ENCODE data around the gene MROH2A. TPM values are rescaled to one million over a fixed set of nuclear protein-coding genes. Genes with fewer than 3 reads are reported as not detected.

Gene MROH2A
- polyA plus RNA-seq, 3 donors: not detected

DNA sequence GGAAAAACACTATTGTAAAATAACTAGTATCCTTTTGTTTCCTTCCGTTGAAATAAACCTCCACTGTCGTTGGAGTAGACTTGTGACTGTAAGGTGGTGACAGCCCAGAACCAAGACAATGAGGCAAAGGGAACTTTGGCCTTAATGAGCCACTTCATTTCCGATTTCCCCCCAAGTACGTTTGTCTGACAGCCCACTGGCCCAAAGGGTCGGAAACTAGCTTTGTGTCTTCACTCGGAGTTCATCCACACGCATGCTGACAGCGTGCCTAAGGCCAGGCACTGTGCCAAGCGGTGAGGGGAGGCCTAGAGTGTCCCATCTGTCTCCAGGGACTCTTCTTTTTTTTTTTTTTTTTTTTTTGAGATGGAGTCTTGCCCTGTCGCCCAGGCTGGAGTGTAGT, 55.2 kb downstream of the MROH2A start:
- H3K27me3 ChIP-seq (ENCODE audit: control insufficient read depth in 2 of 2, insufficient read depth in 2 of 2, low read length in 2 of 2): no peaks in the 10 kb centered on the region
- TF ChIP-seq, protein P1, sequence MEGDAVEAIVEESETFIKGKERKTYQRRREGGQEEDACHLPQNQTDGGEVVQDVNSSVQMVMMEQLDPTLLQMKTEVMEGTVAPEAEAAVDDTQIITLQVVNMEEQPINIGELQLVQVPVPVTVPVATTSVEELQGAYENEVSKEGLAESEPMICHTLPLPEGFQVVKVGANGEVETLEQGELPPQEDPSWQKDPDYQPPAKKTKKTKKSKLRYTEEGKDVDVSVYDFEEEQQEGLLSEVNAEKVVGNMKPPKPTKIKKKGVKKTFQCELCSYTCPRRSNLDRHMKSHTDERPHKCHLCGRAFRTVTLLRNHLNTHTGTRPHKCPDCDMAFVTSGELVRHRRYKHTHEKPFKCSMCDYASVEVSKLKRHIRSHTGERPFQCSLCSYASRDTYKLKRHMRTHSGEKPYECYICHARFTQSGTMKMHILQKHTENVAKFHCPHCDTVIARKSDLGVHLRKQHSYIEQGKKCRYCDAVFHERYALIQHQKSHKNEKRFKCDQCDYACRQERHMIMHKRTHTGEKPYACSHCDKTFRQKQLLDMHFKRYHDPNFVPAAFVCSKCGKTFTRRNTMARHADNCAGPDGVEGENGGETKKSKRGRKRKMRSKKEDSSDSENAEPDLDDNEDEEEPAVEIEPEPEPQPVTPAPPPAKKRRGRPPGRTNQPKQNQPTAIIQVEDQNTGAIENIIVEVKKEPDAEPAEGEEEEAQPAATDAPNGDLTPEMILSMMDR (IDR thresholded peaks at IDR 0.05): no peak
- H3K27ac ChIP-seq (ENCODE audit: low read depth in 1 of 2, low read length in 2 of 2): no peak overlapping the region
- H3K9me3 Mint-ChIP-seq: no peaks in the 10 kb centered on the region
- peaks cover 42 to 51% of the 10 kb centered on the region in 2 donors for H3K36me3 Mint-ChIP-seq
- no peaks in the 10 kb centered on the region for H3K4me1 ChIP-seq (ENCODE audit: control insufficient read depth in 1 of 2, insufficient read depth in 2 of 2, low read length in 2 of 2)
- H3K4me3 Mint-ChIP-seq: no peak overlapping the region
- H3K4me3 ChIP-seq (replicated peaks in 1 of 3; ENCODE audit: low read depth in 2 of 3, low read length in 3 of 3): no peak overlapping the region
- H3K9me3 ChIP-seq (replicated peaks in 1 of 2; ENCODE audit: control insufficient read depth in 1 of 2, insufficient read depth in 1 of 2, low read length in 2 of 2): no peaks in the 10 kb centered on the region
- peaks cover 2% of the 10 kb centered on the region for H3K4me1 Mint-ChIP-seq
- DNase-seq: no peak
- peaks cover 37 to 48% of the 10 kb centered on the region in 2 donors for H3K36me3 ChIP-seq (replicated peaks in 1 of 2; ENCODE audit: control insufficient read depth in 1 of 2, insufficient read depth in 2 of 2, low read length in 2 of 2)
- H2AFZ ChIP-seq (ENCODE audit: insufficient read depth, low read depth, low read length, poor library complexity, severe bottlenecking): no peak overlapping the region
- no peak overlapping the region for H3K9ac ChIP-seq (ENCODE audit: insufficient read depth, low read length, poor library complexity, severe bottlenecking)
- H3K4me2 ChIP-seq (replicated peaks; ENCODE audit: extremely low read depth, low read length, poor library complexity, severe bottlenecking): no peak overlapping the region
- peaks cover 26% of the 10 kb centered on the region for H3K79me2 ChIP-seq (ENCODE audit: insufficient read depth, low read length)
- intact Hi-C loops (cut with micrococcal nuclease): no loop called here
- H4K20me1 ChIP-seq (ENCODE audit: insufficient read depth, low read length): no peaks in the 10 kb centered on the region
- peak overlapping the region in 2 of 7 donors; percentile 64 to 70 for H3K27ac Mint-ChIP-seq
- 93% methylated on average over 7 of the region's 10 CpGs for WGBS (ENCODE audit: insufficient coverage)
- H3K27me3 Mint-ChIP-seq (ENCODE audit: low read depth in 3 of 3): peaks cover 0 to 3% (median 0%) of the 10 kb centered on the region in 3 donors

DNA sequence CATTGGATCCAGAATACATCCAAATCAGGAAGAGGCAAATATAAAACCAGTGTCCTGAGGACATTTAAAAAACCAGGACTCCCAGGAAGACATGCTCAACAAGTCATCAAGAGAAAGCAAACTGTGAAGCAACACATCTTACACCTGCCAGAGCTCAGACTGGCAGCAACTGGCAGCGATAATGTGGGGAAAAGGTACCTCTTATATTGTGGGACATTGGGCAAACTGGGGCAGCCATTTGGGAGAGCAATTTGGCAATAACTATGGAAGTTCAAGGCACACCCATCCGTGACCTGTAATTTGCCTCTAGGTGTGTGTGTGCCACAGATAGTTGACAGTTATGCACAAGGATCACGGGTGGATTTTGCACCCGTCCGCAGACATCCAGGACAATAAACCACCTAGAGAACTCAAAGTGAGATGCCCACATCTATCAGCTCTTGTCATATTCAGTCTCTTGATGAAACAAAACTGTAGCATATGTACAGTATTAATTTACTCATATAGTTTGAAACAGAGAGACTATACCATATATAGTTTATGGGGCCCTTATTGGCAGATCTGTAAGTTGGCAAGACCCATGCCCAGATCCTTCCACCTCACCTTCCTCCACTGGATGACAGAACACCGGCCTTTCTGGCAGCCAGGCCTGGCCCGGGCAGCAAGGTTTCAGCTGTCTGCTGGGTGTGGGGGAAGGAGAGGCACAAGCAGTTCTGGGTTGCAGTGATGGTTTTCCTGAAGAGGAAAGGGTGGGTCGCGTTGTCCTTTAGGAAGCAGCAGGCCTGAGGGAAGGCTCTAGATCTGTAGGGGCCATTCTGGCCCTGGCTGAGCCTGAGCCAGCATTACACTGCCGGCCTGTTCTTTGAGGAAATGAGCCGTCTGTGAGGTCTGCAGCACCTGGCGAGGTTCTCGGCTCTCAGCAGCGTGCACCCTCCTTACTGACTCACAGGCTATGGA, 57.4 kb downstream of the MROH2A start:
- Histone ChIP-seq H3K27me3 (ENCODE audit: control insufficient read depth in 2 of 2, insufficient read depth in 2 of 2, low read length in 2 of 2) (no peaks in the 10 kb centered on the region), H3K9ac (ENCODE audit: insufficient read depth, low read length, poor library complexity, severe bottlenecking) (no peak overlapping the region), H4K20me1 (ENCODE audit: insufficient read depth, low read length) (no peaks in the 10 kb centered on the region), H3K36me3 (replicated peaks in 1 of 2; ENCODE audit: control insufficient read depth in 1 of 2, insufficient read depth in 2 of 2, low read length in 2 of 2) (peaks cover 59 to 69% of the 10 kb centered on the region in 2 donors), H2AFZ (ENCODE audit: insufficient read depth, low read depth, low read length, poor library complexity, severe bottlenecking) (no peak overlapping the region), H3K79me2 (ENCODE audit: insufficient read depth, low read length) (peaks cover 48% of the 10 kb centered on the region), H3K9me3 (replicated peaks in 1 of 2; ENCODE audit: control insufficient read depth in 1 of 2, insufficient read depth in 1 of 2, low read length in 2 of 2) (no peaks in the 10 kb centered on the region), H3K27ac (ENCODE audit: low read depth in 1 of 2, low read length in 2 of 2) (peak overlapping the region in 1 of 2 donors; percentile 3), H3K4me3 (replicated peaks in 1 of 3; ENCODE audit: low read depth in 2 of 3, low read length in 3 of 3) (no peak overlapping the region), H3K4me1 (ENCODE audit: control insufficient read depth in 1 of 2, insufficient read depth in 2 of 2, low read length in 2 of 2) (no peaks in the 10 kb centered on the region), H3K4me2 (replicated peaks; ENCODE audit: extremely low read depth, low read length, poor library complexity, severe bottlenecking) (no peak overlapping the region)
- Mint-ChIP-seq H3K4me3 (no peak overlapping the region), H3K9me3 (no peaks in the 10 kb centered on the region), H3K27ac (peak overlapping the region in 2 of 7 donors; percentile 9 to 16), H3K27me3 (ENCODE audit: low read depth in 3 of 3) (peaks cover 0 to 2% (median 0%) of the 10 kb centered on the region in 3 donors), H3K4me1 (peaks cover 4% of the 10 kb centered on the region), H3K36me3 (peaks cover 63 to 73% of the 10 kb centered on the region in 2 donors)
- intact Hi-C loops (cut with micrococcal nuclease): no loop called here
- no peak for DNase-seq
- TF ChIP-seq, protein P1 (IDR thresholded peaks at IDR 0.05): no peak
- WGBS (ENCODE audit: insufficient coverage): 96% methylated on average over 6 of the region's 14 CpGs
